Inflammatory macrophage treated with lipopolysaccharide for 4 hours (primary cell): Measurements from ENCODE around the gene CDH4.

Experiments
- DNase-seq: peaks from one replicate; pipeline ENCODE4 v3.0.0-alpha.2; 2020

Gene CDH4

DNA sequence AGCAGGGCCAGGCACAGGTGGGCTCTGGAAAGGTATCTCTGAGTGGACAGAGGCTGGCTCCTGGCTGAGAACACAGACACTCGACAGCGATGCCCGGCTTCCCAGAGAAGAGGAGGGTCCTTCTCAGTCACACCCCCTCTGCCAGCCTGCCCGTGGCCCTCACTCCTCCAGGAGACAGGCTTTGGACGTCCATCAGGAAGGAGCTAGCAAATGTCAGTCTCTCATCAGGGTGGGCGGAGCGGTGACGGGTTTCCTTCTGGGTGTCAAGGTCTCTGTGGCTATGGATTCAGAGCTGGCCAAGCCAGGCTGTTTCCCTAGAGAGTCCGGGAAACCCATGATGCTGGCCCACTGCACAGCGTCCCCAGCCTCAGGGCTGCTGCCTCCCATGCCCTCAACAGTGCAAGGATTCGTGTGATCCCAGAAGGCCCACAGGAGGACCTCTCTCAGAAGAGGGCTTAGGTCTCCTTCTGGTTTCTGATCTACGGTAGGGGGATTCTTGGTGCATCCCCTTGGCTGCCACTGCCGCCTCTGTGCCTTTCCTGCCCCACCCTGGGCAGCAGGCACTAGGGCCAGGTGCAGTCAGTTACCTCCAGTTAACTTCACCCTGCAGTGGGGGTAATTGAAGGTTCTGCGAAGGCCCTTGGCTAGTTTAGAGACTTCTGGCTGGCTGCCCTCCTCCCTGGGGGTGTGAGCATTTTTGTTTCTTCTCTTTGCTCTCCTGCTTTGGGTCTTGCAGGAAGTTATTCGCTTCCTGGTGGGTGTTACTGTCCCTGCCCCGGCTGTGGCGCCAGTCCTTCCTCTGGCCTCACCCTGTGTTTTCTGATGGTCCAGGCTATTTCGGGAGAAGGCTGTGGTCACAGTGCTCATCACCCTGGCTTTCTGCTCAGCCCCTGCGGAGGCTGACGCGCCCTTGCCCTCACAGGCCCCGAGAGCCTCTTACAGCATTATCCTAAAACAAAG, 80.2 kb downstream of the CDH4 start:
- DNase-seq: no peak

DNA sequence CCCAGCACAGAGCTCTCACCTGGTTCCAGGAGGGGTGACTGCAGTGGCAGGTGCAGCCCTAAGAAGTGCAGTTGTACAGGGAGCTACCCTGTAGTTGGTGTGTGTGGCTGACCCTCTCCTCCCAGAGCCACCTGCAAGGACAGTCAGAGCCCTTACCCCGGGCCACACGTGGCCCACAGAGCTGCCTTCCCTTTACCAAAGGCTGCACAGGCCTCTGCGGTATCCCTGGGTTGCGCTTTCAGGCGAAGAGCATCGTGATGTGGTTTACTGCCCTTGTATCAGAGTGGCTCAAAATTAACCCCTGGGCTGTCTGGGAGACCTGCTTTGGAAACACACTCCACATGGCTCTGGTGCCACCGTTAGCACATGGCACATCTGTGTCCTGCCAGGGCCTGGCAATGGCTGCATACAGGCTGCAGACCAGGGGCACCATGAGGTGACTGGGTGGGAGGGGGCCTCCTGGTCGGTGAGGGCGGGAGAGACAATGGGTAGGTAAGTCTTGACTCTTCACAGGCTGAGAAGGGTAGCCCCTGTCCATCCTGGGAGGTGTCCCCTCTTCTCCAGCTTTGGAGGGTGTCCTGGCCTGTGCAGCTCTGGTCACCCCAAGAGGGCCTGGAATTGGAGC, 81.5 kb downstream of the CDH4 start:
- DNase-seq: no peak

DNA sequence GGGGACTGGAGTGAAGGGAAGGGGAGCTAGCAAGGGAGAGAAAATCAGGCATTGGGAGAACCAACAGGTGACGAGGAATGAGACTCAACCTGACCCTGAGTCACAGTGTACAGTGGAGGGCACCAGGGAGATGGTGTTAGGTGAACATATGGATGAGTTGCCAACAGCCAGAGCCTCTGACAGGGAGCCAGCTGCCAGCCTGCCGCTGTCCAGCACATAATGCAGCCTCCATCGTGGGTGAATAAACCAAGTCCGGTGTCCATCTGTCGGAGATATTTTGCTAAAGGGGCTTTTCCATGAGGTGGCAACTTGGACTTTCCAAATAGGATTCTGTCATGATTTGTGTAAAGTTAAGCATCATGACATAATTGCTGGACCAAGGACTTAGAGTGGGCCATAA, 88.1 kb downstream of the CDH4 start:
- DNase-seq: no peak

DNA sequence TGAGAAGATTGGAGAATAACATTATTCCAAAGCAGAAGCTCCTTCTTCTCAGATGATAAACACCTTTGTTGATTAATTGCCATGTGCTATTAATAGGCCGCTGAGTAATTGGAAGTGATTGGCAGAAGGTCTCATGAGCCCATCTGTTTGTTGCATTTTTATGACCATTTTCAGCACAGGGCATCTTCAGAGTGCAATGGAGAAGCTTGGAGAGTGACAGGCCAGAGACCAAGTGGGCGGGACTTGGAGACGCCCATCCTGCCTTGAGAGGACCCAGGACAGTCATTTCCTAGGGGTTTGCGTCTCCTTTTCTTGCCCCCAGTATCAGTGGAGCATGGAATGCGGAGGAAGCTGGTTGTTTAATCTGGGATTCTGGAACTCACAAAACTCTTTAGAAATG, 89.5 kb downstream of the CDH4 start:
- no peak for DNase-seq

DNA sequence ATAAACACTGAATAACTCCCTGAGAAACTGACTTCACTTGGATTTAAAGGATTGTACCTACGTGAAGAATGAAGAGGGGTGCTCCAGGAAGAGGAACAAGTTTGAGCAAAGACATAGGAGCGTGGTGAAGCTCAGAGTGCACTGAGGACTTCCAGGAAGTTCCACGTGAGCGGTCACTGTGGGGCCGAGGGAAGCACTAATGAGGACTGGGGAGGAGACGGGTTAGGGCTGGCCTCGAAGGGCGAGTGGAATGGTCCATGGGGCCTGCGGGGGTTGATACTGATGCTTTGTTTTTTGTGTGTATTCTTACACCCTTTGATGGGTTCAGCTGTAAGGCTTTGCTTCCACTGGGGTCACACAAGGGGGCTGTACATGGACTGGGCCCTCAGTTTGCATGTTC, 91.9 kb downstream of the CDH4 start:
- no peak for DNase-seq

DNA sequence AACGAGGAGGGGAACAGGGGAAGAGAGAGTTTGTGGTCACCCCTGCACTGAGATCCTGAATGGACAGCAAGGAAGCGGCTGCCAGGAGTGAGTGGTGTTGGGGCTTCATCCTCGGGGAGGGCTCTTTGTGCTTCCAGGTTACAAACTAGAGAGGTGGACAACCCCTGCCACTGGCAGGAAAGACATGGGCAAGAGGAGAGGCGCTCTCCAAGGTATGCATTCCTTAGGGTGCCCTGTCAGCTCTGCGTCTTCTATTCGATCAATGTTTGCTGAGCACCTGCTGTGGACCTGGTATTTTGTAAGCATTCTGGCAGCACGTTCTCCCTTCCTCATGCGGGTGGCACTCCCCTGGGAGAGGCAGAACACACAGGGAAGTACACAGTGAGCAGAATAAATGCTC, 93.6 kb downstream of the CDH4 start:
- DNase-seq: no peak

DNA sequence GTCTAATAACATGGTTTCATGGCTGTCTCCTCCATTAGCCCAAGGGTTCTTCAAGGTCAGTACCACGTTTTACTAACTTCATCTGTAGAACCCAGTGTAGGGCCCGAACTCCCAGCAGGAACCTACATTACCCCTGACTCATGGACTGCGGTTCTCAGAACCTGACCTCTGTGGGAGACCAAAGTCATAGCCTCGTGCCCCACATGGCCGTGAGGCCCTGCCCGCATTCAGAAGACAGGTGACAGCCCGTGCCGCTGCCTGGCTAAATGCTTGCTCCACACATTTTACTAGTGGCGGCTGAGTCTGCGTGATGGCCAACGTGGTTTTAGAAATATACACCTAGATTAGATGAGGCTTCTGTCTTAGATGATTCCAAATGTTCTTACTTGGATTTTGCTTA, 94.9 kb downstream of the CDH4 start:
- DNase-seq: no peak

DNA sequence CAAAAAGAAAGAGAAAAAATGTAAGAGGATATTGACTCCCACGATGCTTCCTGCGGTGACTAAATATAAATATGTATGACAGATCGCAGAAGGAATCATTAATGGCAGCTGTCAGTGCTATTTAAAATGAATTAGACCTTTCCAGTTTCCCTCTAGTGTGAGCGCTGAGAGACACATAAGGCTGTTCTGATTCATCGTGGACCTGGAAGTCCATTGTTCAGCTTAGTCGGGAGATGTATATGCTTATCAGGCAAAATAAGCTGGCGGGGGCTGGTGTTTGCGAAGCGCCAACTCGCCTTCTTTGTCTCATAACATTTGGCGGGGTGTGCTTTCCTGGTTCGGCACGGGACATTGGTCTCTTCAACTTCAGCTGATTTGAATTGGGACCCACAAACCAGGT, 95.4 kb downstream of the CDH4 start:
- DNase-seq: no peak

DNA sequence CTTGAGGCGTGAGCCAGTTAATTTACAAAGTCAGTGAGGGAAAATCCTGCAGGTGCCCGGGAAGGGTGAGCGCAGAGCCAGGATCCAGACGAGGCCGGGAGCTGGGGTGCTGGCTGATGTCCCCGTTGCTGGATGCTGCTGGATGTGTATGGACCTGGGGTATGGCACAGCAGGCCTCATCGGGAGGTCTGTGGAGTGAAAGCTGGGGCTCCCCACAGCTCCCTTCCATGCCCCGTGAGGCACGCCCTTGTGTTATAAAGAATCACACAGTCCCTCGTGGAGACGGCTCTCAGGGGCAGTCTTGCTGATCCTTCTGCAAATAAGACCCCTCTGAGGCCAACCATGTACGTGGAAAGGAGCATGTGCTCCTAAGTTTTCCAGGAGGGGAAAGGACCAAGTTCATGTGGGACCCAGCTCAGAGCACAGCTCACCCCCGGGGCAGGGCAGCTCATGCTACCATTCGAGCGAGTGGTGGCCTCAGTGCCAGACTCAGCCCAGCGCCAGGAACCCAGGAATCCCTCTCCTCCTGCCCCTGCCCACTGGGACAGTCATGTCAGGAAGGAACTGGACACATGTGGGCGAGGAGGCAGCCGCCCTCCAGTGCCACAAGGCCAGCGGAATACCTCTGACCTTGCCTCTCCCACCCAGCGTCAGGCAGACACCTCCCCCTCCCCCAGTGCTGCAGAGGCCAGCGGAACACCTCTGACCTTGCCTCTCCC, 97.5 kb downstream of the CDH4 start:
- DNase-seq: no peak

DNA sequence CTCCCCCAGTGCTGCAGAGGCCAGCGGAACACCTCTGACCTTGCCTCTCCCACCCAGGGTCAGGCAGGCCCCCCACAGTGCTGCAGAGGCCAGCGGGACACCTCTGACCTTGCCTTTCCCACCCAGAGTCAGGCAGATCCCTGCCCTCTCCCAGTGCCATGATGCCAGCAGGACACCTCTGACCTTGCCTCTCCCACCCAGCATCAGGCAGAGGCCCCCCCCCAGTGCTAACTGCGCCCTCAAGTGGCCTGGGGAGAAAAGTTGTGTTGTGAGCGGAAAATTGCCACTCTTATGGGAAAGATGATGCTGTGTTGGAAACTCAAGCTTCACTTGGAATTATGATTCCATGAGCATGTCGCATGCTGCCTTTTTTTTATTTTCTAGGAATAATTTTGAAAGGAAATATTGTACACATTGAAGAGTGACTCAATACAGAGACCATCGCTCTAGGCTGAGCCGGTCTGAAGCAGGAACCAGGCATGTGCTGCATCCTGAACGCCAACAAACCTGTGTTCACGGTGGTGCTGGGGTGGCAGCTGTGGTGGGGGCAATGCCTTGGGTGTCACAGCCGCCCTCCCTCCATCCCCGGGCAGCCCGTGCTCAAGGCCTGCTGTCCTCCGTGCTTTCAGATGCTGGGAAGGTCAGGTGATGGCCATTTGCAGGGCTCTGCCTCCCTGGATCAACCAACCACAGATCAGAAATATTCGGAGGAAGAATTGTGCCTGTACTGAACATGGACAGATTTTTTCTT, 98.6 kb downstream of the CDH4 start:
- no peak for DNase-seq

DNA sequence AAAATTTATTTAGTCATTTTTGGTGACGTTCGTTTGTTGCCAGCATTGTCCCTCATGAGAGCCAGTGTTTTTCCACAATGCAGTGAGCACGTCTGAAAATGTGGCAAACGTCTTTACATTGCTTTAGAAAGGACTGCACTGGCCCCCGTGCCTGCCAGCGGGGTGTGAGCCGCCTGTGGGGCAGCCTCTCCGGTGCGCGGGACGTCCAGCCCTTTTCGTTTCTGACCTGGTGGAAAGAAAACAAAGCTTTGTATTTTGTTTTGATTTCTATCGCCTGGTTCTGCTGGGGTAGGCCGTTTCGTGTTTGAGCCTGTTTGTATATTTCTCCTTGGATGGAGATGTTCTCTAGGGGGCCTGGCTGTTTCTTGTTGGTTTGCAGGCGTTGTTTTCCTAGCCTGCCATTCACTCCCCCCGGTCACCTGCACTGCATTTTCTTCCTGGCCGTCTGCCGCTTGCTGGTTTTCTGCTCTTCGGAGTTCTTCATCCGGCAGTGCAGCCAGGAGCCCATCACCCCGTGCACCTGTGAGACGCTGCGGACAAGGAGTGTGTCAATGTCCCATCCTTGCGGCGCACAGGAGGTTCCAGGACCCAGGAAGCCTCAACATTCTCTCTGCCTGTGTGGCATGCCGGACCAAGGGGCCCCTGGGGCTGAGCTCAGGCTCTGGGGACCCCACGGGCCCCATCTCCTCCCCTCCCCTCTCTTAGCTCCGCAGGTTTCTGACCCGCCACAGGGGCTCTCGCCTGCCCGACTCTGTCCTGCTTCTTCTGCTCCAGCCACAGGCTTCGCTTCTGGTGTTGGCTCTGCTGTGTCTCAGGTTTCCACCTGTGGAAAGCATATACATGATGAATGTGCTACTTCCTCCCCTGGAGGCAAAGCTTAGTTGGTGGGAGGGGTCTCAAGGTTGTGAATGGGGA, 100.5 kb downstream of the CDH4 start:
- no peak for DNase-seq

DNA sequence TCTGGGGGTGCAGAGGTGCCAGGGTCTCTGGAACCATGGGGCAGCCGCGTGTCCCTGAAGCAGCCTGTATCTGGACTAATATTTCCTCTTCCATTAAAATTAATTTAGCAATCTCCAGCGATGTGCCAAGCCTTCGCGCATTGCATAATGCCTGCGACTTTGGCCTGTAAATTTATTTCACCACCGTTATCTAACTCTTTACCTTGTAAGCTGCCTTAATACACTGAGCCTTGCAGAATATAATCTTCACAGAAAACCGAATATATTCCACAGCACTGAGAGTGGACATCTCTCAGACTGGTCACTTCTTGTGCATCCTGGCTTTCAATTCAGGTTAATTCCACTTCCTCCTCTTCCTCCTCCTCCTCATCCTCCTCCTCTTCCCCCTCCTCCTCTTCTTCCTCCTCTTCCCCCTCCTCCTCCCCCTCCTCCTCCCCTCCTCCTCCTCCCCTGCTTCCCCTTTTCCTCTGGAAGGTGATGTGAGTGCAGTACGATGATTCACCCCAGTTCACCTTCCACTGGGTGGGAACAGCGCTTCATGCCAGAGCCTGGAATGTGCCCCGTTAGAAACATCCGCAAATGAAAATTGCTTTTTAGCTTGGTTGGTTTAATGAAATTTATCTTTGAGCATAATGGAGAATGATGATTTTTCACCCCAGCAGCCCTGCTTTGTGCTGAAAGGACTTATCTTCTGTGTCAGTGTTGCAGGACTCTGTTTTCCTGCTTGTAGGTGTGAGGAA, 101.4 kb downstream of the CDH4 start:
- no peak for DNase-seq

DNA sequence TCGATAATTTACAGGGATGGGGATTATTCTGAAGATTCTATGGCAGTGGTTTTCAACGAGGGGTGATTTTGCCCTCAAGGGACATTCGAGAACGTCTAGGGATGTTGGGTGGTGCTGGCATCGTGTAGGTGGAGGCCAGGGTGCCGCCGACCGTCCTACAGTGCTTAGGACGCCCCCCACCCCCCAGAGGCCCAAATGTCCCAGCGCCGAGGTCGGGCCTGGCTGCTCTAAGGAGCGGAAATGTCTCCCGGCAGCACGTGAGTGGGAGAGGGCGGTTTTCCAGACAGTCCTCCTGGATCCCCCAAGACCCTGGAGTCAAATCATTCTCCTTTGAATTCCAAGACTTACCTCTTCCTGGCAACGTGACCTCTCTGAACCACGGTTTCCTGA, 101.9 kb downstream of the CDH4 start:
- DNase-seq: no peak

DNA sequence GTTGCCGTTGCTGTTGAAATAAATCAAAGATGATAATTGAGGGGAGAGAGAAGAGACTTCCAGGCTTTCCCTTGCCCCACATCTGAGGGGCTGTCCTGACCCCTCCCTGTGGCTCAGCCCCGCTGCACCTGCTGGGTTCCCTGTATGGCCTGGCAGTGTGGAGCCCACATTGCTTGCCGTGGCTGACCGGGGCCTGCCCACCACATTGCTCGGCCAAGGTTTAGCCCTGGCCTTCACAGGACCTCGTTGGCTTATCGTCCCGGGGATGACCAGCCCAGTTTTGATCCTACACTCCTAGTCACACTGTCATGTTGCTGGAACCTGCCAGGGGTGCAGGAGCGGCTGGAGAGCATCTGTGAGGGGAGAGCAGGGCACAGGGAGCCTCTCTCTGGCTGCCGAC, 102.4 kb downstream of the CDH4 start:
- DNase-seq: no peak

DNA sequence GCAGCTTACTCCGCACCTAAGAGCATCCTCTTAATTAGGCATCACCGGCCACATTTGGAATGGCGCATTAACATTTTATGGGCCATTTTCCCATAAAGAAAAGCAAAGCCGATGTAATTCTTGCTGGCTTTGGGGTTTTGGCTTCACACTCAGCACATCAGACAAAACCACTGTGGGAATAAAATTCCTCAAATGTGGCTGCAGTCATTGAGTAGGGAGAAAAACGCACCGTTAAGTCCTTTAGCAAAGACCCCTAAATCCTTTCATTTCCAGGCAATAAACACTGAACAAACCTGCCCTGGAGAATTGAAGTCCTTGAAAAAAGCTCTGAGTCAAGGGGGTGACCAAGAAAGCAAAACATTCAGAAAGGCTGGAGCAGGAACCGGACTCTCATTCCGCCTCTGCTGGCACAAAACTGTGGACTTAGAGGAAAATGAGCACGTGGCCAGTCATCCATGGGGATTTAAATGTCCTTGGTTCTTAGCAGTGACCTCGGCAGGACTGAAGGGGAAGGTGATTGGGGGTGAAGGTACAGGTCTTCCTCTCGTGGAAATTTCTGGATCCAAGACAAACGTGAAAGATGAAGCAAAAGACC, 102.9 kb downstream of the CDH4 start:
- DNase-seq: no peak

DNA sequence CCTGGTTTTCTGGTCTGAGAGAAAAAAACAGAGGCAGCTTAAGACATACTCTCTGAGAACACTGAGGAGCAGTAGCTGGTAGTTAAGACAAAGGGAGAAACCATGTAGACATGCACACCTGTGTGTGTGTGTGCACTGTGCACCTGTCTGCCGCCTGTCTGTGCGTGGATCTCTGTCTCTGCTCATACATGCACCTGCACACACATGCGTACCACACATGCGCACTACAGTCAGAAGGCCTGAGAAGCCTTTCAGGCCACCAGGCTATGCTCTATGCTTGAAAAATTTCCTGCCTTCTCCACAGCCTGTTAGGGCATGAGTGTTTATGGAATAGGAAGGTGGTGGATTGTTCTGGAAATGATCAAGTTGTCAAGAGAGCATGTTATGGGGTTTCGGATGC, 103.5 kb downstream of the CDH4 start:
- DNase-seq: no peak

DNA sequence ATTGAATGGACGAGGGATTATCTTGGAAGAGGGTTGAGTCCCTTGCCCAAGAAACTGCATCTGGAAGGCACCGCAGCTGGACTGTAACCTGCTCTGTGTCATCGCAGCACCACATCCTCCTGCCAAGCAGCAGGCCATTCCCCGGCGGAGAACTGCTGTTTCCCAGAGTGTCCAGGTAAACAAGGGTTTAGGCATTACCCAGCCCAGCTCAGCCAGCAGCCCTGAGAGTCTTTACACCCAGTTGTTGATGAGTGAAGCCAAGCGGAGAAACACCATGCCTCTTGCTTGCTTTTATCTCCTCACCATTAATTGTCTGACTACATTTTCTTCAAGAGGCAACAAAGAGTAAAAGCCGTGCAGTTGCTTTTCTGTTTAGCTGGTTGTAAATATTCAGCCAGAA, 104.1 kb downstream of the CDH4 start:
- DNase-seq: no peak

DNA sequence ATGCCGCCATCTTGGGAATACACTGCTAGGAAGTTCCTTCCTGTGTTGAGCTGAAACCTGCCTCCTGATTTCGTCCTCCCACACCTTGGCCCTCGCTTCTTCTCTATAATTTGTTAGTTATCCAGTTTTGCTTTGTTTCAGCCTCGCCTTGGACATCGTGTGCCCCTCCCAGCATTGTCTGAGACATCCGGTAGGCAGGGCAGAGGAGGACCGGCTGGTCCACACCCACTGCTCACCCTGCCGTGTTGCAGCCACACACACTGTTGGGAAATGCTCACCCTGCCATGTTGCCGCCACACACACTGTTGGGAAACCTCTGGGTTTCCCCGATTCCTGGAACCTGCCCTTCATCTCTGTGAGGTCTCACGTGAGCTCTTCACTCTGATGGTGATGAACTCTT, 105.1 kb downstream of the CDH4 start:
- DNase-seq: no peak

DNA sequence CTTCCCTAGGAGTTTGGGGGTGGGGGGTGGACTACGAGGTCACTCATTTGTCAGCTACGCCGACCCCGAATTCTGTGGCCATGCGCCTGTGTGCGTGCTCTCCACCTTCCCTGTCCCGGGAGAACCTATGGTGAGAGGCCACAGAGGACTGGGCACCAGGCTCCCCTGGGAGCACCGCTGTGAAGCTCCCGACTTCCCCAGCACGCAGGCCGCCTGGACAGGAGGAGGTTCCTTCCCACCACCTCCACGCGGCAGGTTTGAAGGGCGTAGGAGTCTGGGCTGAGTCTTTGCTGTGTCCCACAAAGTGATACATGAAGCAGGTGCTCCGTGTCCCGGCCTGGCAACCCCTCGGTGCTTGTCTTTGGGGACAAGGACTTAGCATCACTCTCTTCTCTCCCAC, 107.2 kb downstream of the CDH4 start:
- no peak for DNase-seq

DNA sequence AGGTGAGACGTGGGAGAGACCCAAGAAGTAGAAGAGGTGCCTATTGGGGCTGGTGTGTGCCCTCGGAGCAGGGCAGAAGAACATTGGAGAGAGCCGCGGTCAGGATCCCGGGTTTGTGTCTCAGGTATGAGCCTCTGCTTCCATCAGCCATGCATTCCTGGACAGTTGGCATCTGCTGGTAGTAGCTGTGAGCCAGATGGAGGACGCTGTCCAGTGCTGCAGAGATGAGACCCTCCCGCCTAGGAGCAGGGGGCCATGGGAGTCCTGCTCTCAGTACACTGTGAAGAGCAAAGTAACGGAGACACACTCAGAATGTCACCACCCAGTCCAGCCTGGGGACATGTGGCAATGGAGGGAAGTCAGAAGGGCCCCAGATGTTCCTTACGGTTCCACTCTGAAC, 108.2 kb downstream of the CDH4 start:
- no peak for DNase-seq

DNA sequence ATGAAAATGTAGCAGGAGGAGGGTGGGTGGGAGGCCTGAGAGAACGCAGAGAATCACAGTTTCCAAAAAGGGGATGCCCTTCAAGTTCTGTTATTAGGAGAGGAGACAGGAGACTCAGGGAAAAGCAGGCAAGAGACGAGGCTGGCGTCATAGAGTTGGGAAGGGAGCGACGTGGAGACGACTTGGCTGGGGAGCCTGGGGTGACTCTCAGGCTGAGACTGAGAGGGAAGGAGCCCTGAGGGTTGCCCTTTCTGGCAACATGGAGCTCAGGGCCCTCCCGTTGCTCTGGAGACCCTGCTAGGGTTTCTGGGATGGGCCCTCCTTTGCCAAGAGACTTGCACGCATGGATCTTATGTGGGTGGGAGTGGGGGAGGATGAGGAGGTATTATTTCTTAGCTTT, 108.9 kb downstream of the CDH4 start:
- DNase-seq: no peak
